ENCODE measurements around the gene ADSL.

DNA sequence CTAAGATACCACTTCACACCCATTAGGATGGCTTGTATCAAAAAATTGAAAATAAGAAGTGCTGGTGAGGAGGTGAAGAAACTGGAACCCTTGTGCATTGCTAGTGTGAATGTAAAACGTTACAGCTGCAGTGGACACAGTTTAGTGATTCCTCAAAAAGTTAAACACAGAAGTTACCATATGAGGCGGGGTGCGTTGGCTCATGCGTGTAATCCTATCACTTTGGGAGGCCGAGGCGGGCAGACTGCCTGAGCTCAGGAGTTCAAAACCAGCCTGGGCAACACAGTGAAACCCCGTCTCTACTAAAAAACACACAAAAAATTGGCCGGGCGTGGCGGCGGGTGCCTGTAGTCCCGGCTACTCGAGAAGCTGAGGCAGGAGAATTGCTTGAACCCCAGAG is 67.6 kb downstream of the ADSL start:
- TF ChIP-seq POLR2A (IDR thresholded peaks at IDR 0.05) (no peak), POLR2AphosphoS5 (IDR thresholded peaks at IDR 0.05) (no peak)
- TF ChIP-seq, protein P1, sequence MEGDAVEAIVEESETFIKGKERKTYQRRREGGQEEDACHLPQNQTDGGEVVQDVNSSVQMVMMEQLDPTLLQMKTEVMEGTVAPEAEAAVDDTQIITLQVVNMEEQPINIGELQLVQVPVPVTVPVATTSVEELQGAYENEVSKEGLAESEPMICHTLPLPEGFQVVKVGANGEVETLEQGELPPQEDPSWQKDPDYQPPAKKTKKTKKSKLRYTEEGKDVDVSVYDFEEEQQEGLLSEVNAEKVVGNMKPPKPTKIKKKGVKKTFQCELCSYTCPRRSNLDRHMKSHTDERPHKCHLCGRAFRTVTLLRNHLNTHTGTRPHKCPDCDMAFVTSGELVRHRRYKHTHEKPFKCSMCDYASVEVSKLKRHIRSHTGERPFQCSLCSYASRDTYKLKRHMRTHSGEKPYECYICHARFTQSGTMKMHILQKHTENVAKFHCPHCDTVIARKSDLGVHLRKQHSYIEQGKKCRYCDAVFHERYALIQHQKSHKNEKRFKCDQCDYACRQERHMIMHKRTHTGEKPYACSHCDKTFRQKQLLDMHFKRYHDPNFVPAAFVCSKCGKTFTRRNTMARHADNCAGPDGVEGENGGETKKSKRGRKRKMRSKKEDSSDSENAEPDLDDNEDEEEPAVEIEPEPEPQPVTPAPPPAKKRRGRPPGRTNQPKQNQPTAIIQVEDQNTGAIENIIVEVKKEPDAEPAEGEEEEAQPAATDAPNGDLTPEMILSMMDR (IDR thresholded peaks at IDR 0.05): no peak
